KMS-11 (cell line): Measurements from ENCODE around the gene FDXACB1.

Source experiments
- H2AFZ ChIP-seq: fragments of 200-600 bp; sonication (generic); 2 replicates; pipeline ENCODE4 v1.6.1; 2016; ENCODE audit warnings: antibody characterized with exemption, mixed run types, low read depth
- H3K27ac ChIP-seq: fragments of 200-600 bp; sonication (generic); 2 replicates; pipeline ENCODE4 v1.6.1; 2016; ENCODE audit warnings: mild to moderate bottlenecking, mixed run types
- H3K27me3 ChIP-seq: fragments of 200-600 bp; sonication (generic); 2 replicates; pipeline ENCODE4 v1.6.1; 2017; ENCODE audit warnings: mild to moderate bottlenecking, low read depth, mixed run types, moderate library complexity; ENCODE audit not compliant: insufficient read depth
- H3K36me3 ChIP-seq: fragments of 200-600 bp; sonication (generic); 2 replicates; pipeline ENCODE4 v1.6.1; 2017; ENCODE audit warnings: mild to moderate bottlenecking, mixed run types; ENCODE audit not compliant: insufficient read depth
- H3K4me1 ChIP-seq: fragments of 200-600 bp; sonication (generic); 2 replicates; pipeline ENCODE4 v1.6.1; 2016; ENCODE audit warnings: mild to moderate bottlenecking, low read depth, mixed run types; ENCODE audit not compliant: poor library complexity, severe bottlenecking
- H3K4me2 ChIP-seq: fragments of 200-600 bp; sonication (generic); 2 replicates; pipeline ENCODE4 v1.7.0; 2016; ENCODE audit warnings: mild to moderate bottlenecking, mixed run types
- H3K4me3 ChIP-seq: fragments of 200-600 bp; sonication (generic); IDR thresholded peaks from 2 replicates; pipeline ENCODE4 v1.6.1; 2017; ENCODE audit warnings: low read depth, low read length, mixed read lengths; ENCODE audit not compliant: insufficient read depth
- H3K79me2 ChIP-seq: fragments of 200-600 bp; sonication (generic); 2 replicates; pipeline ENCODE4 v1.6.1; 2016; ENCODE audit warnings: low read depth, mixed run types; ENCODE audit not compliant: insufficient read depth
- H3K9ac ChIP-seq: fragments of 200-600 bp; sonication (generic); 2 replicates; pipeline ENCODE4 v1.6.1; 2016; ENCODE audit warnings: mild to moderate bottlenecking, mixed run types
- H4K20me1 ChIP-seq: fragments of 200-600 bp; sonication (generic); 2 replicates; pipeline ENCODE4 v1.6.1; 2016; ENCODE audit warnings: mild to moderate bottlenecking, mixed run types; ENCODE audit not compliant: insufficient read depth
- TF ChIP-seq, protein P1 (sequence below): fragments of 200-600 bp; sonication (generic); conservative IDR thresholded peaks from 2 replicates; pipeline ENCODE4 v1.6.1; 2017; ENCODE audit warnings: low read depth, mild to moderate bottlenecking, antibody characterized with exemption, low read length, moderate library complexity, mixed read lengths

FDXACB1 gene

DNA sequence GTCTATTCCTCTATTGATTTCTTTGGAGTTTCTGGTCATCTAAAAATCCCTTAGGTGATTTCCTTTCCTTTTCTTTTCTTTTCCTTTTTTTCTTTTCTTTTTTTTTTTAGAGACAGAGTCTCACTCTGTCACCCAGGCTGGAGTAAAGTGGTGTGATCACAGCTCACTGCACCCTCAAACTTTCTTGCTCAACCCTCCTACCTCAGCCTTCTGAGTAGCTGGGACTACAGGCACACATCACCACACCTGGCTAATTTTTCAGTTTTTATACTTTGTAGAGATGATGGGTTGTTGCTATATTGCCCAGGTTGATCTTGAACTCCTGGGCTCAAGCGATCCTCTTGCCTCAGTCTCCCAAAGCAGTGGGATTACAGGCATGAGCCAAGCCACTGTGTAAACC is 37.8 kb upstream of the FDXACB1 start:
- TF ChIP-seq, protein P1, sequence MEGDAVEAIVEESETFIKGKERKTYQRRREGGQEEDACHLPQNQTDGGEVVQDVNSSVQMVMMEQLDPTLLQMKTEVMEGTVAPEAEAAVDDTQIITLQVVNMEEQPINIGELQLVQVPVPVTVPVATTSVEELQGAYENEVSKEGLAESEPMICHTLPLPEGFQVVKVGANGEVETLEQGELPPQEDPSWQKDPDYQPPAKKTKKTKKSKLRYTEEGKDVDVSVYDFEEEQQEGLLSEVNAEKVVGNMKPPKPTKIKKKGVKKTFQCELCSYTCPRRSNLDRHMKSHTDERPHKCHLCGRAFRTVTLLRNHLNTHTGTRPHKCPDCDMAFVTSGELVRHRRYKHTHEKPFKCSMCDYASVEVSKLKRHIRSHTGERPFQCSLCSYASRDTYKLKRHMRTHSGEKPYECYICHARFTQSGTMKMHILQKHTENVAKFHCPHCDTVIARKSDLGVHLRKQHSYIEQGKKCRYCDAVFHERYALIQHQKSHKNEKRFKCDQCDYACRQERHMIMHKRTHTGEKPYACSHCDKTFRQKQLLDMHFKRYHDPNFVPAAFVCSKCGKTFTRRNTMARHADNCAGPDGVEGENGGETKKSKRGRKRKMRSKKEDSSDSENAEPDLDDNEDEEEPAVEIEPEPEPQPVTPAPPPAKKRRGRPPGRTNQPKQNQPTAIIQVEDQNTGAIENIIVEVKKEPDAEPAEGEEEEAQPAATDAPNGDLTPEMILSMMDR, result no peak
- Histone ChIP-seq H3K4me3 (no peak overlapping the region), H3K36me3 (no peaks in the 10 kb centered on the region), H4K20me1 (no peaks in the 10 kb centered on the region), H3K4me2 (no peak overlapping the region), H3K9ac (no peak overlapping the region), H3K4me1 (peaks cover 11% of the 10 kb centered on the region), H2AFZ (no peak overlapping the region), H3K27me3 (no peaks in the 10 kb centered on the region), H3K79me2 (no peaks in the 10 kb centered on the region), H3K27ac (no peak overlapping the region)

DNA sequence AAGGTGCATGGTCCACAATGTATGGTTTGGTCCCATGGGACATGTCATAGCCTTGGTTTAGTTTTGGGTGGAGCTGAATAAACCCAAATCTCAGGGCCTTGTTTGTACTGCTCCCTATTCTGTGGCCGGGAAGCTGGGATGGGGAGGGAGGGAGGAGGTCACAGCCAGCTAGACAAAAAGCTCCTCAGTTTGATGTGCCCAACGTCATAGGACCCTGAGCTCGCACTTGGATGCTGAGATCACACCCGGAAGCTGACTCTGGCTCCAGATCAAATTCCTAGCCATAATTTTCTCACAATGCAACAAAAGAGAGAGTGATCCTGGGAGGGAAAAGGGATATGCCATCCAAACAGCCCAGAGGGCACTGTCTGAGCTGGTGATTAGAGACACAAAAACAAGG is 35.0 kb upstream of the FDXACB1 start:
- TF ChIP-seq, protein P1, result no peak
- no peaks in the 10 kb centered on the region for H3K36me3 ChIP-seq
- H3K4me3 ChIP-seq, result no peak overlapping the region
- H3K27me3 ChIP-seq, result no peaks in the 10 kb centered on the region
- no peaks in the 10 kb centered on the region for H3K79me2 ChIP-seq
- no peak overlapping the region for H3K9ac ChIP-seq
- peaks cover 11% of the 10 kb centered on the region for H3K4me1 ChIP-seq
- no peak overlapping the region for H3K27ac ChIP-seq
- no peak overlapping the region for H3K4me2 ChIP-seq
- H2AFZ ChIP-seq, result no peak overlapping the region
- no peaks in the 10 kb centered on the region for H4K20me1 ChIP-seq

- no peak overlapping the region for H3K9ac ChIP-seq
- TF ChIP-seq, protein P1, result no peak
- no peak overlapping the region for H3K4me2 ChIP-seq
- H3K4me1 ChIP-seq, result peaks cover 5% of the 10 kb centered on the region
- H3K27me3 ChIP-seq, result no peaks in the 10 kb centered on the region
- H3K36me3 ChIP-seq, result no peaks in the 10 kb centered on the region
- no peak overlapping the region for H2AFZ ChIP-seq
- H4K20me1 ChIP-seq, result no peaks in the 10 kb centered on the region
- no peak overlapping the region for H3K4me3 ChIP-seq
- H3K27ac ChIP-seq, result no peak overlapping the region
- H3K79me2 ChIP-seq, result no peaks in the 10 kb centered on the region
These were observed 34.3 kb upstream of the FDXACB1 start for GRCh38 chr11:111913031-111913861.

- Histone ChIP-seq H3K4me2 (no peak within 1 kb of the TSS), H2AFZ (no peak within 1 kb of the TSS), H4K20me1 (no peaks in the 10 kb centered on the region), H3K36me3 (no peaks in the 10 kb centered on the region), H3K9ac (no peak within 1 kb of the TSS), H3K4me3 (no peak within 1 kb of the TSS), H3K4me1 (no peaks in the 10 kb centered on the region), H3K27ac (no peak within 1 kb of the TSS), H3K27me3 (no peaks in the 10 kb centered on the region), H3K79me2 (no peaks in the 10 kb centered on the region)
- TF ChIP-seq, protein P1, result no peak
These were observed 33.6 kb upstream of the FDXACB1 start, which contains the start of gene HSPB2 for GRCh38 chr11:111912535-111912934. Gene HSPB2 (plus strand): TSS chr11:111912734. CDS start chr11:111912830, 96 bp downstream.
